HUES48 (cell line): ENCODE results near the gene SLC25A21.
"Not testable (repeated sequence)": the region's sequence is repeated elsewhere in the genome, so short reads cannot be mapped to it uniquely, and the experiment has no call there.

ENCODE experiments used
- H3K27ac ChIP-seq: one replicate; pipeline ENCODE4 v1.7.0; 2013; ENCODE audit warnings: low read depth, low read length, inconsistent platforms
- H3K27me3 ChIP-seq: 2 replicates; pipeline ENCODE4 v1.6.1; 2013; ENCODE audit warnings: mild to moderate bottlenecking, low read length; ENCODE audit not compliant: control insufficient read depth, insufficient read depth
- H3K36me3 ChIP-seq: 2 replicates; pipeline ENCODE4 v1.6.1; 2013; ENCODE audit warnings: low read length; ENCODE audit not compliant: control insufficient read depth, insufficient read depth
- H3K4me1 ChIP-seq: 2 replicates; pipeline ENCODE4 v1.6.1; 2013; ENCODE audit warnings: mild to moderate bottlenecking, low read length; ENCODE audit not compliant: control insufficient read depth, insufficient read depth
- H3K4me3 ChIP-seq: 2 replicates; pipeline ENCODE4 v1.5.1; 2013; ENCODE audit warnings: mild to moderate bottlenecking, low read depth, low read length
- H3K9ac ChIP-seq: 2 replicates; pipeline ENCODE4 v1.6.1; 2013; ENCODE audit warnings: mild to moderate bottlenecking, low read depth, low read length, moderate library complexity
- H3K9me3 ChIP-seq: 2 replicates; pipeline ENCODE4 v1.6.1; 2013; ENCODE audit warnings: low read length; ENCODE audit not compliant: control insufficient read depth, insufficient read depth

Gene SLC25A21

DNA sequence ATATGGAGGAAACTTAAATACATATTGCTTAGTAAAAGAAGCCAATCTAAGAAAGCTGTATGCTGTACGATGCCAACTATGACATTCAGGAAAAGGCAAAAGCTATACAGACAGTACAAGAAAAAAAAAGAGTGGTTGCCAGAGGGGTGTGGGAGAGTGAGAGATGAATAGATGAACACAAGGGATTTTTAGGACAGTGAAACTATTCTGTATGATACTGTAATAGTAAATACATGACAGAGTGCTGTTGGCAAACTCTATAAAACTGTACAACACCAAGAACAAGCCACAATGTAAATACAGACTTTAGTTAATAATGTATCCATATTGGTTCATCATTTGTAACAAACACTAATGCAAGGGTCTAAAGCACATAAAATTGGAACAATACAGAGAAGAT, 14.5 kb upstream of the SLC25A21 start:
- H3K9ac ChIP-seq: no peak overlapping the region
- no peaks in the 10 kb centered on the region for H3K36me3 ChIP-seq
- no peaks in the 10 kb centered on the region for H3K27me3 ChIP-seq
- no peak overlapping the region for H3K27ac ChIP-seq
- H3K9me3 ChIP-seq: no peaks in the 10 kb centered on the region
- no peaks in the 10 kb centered on the region for H3K4me1 ChIP-seq
- no peak overlapping the region for H3K4me3 ChIP-seq

DNA sequence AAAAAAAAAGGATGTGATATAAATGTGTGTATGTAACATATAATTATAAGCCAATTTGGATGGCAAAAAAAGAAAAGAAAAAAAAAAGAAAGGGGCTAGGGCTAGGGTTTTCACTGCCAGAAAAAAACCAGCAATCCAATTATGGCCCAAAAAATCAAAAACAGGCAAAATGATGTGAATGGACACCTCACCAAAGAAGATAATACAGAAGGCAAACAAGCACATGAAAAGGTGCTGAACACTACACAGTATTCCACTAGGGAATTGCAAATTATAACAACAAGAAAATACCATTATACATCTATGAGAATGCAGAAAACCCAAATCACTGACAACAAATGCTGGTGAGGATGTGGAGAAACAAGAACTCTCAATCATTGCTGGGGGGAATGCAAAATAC, 13.3 kb upstream of the SLC25A21 start:
- H3K36me3 ChIP-seq: no peaks in the 10 kb centered on the region
- no peaks in the 10 kb centered on the region for H3K27me3 ChIP-seq
- no peak overlapping the region for H3K27ac ChIP-seq
- no peaks in the 10 kb centered on the region for H3K9me3 ChIP-seq
- H3K4me3 ChIP-seq: no peak overlapping the region
- H3K9ac ChIP-seq: no peak overlapping the region
- H3K4me1 ChIP-seq: no peaks in the 10 kb centered on the region

DNA sequence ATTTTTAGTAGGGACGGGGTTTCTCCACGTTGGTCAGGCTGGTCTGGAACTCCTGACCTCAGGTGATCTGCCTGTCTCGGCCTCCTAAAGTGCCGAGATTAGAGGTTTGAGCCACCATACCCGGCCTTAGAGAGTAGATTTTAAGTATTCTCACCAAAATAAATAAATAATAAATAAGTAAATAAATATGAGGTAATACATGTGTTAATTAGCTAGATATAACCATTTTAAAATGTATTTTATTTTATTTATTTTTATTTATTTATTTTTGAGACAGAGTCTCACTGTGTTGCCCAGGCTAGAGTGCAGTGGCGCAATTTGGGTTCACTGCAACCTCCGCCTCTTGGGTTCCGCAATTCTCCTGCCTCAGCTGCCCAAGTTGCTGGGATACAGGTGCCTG, 12.1 kb upstream of the SLC25A21 start:
- H3K9me3 ChIP-seq, H3K27ac ChIP-seq, H3K4me1 ChIP-seq, H3K27me3 ChIP-seq, H3K36me3 ChIP-seq, H3K9ac ChIP-seq, H3K4me3 ChIP-seq: not testable (repeated sequence)

DNA sequence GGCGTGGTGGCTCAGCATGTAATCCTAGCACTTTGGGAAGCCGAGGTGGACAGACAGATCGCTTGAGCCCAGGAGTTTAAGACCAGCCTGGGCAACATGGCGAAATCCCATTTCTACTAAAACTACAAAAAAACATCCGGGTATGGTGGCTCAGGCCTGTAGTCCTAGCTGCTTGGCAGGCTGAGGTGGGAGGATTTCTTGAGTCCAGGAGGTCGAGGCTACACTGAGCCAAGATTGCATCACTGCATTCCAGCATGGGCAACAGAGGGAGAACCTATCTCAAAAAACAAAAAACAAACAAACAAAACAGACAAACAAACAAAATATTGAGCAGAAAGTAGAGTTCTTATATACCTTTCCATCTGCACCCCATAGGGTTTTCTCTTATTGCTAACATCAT, 9.0 kb upstream of the SLC25A21 start:
- Histone ChIP-seq H3K27ac (no peak overlapping the region), H3K9me3 (no peaks in the 10 kb centered on the region), H3K27me3 (no peaks in the 10 kb centered on the region), H3K4me1 (no peaks in the 10 kb centered on the region), H3K4me3 (no peak overlapping the region), H3K36me3 (no peaks in the 10 kb centered on the region), H3K9ac (no peak overlapping the region)

DNA sequence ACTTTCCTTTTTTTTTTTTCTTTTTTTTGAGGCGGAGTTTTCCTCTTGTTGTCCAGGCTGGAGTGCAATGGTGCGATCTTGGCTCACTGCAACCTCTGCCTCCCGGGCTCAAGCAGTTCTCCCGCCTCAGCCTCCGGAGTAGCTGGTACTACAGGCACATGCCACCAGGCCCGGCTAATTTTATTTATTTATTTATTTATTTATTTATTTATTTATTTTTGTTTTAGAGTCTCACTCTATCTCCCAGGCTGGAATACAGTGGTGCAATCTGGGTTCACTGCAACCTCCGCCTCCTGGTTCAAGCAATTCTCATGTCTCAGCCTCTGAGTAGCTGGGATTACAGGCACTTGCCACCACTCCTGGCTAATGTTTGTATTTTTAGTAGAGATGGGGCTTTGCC, 8.5 kb upstream of the SLC25A21 start:
- not testable (repeated sequence) for H3K9ac ChIP-seq, H3K36me3 ChIP-seq, H3K27ac ChIP-seq, H3K4me1 ChIP-seq, H3K27me3 ChIP-seq, H3K9me3 ChIP-seq, H3K4me3 ChIP-seq

DNA sequence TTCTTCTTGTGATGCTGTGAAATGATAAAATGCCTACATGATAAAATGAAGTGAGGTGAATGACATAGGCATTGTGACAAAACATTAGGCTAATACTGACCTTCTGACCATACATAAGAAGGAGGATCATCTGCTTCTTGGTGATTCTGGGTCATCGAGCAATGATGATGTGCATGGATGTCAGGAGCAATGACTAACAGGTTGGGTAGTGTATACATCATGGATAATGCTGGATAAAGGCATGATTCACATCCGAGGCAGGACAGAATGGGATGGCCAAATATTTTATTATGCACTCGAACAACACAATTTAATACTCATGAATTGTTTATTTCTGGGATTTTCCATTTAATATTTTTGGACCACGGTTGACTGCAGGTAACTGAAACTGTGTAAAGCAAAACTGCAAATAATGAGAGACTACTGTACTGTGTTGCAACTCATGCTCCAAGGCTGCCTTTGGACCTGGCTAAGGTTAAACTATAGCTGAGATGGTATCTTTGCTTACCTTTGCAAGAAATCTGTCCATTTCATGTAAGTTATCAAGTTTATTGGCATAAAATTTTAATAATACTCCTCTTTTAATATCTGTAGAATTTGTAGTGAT, 7.6 kb upstream of the SLC25A21 start:
- Histone ChIP-seq H3K9ac (no peak overlapping the region), H3K27ac (no peak overlapping the region)

DNA sequence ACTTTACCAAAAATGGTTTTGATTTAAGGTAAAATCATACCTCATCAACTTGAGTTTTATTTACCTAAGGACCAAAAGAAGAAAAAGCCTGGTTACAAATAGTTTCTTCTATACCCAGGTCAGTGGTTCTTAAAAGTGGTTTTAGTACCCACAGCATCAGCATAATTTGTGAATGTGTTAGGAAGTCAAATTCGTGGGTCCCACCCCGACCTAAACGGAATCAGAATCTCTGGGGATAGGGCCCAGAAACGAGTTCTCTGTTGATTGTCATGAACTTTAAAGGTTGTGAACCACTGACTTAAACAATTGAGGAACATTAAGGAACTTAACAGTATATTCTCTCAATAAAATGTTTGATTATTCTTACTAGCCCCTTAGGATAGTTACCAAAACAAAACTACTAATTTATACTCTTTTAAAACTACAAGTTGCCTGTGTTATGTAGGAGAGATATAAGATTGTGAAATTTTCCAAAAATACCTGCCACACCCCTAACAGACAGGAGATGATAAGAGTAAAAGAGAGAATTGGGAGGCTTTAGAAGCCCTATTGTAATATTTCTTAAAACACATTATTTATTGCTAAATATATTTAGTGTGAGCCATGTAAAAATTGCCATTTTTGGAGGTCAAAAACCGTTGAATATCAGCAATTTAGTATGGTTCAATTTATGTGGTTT, 669 bp upstream of the SLC25A21 start:
- H3K4me1 ChIP-seq: peaks cover 27% of the 10 kb centered on the region
- H3K36me3 ChIP-seq: no peaks in the 10 kb centered on the region
- peak overlapping the region; percentile 97 for H3K27ac ChIP-seq
- H3K9me3 ChIP-seq: no peaks in the 10 kb centered on the region
- H3K27me3 ChIP-seq: no peaks in the 10 kb centered on the region; the same call in 1 of the 2 replicates
- H3K4me3 ChIP-seq: peak overlapping the region; percentile 84
- H3K9ac ChIP-seq: peak overlapping the region; percentile 95

More for the DNA sequence above, 7.6 kb upstream of the SLC25A21 start:
- Histone ChIP-seq H3K9me3 (no peaks in the 10 kb centered on the region), H3K27me3 (no peaks in the 10 kb centered on the region), H3K4me1 (no peaks in the 10 kb centered on the region), H3K4me3 (no peak overlapping the region), H3K36me3 (no peaks in the 10 kb centered on the region)

DNA sequence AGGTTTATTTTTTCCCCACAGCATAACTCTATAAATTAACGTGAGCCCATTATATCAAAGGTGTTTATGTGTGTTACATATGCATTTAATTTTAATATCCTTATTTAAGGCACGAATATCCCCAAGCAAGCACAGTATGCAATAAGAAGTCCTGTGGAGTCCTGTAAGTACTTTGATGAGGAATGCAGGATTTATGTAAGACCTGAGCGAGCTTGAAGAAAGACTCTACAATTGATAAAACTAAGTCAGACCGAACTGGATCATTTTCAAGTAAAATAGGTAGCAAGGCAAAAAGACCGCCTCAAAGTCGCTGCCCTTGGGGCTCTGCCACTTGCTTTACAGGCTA, 755 bp downstream of the SLC25A21 start:
- H3K9ac ChIP-seq: peak overlapping the region; percentile 95
- H3K36me3 ChIP-seq: no peaks in the 10 kb centered on the region
- no peaks in the 10 kb centered on the region for H3K9me3 ChIP-seq
- peak overlapping the region; percentile 84 for H3K4me3 ChIP-seq
- no peaks in the 10 kb centered on the region; the same call in 1 of the 2 replicates for H3K27me3 ChIP-seq
- peaks cover 39% of the 10 kb centered on the region for H3K4me1 ChIP-seq
- peak overlapping the region; percentile 97 for H3K27ac ChIP-seq

DNA sequence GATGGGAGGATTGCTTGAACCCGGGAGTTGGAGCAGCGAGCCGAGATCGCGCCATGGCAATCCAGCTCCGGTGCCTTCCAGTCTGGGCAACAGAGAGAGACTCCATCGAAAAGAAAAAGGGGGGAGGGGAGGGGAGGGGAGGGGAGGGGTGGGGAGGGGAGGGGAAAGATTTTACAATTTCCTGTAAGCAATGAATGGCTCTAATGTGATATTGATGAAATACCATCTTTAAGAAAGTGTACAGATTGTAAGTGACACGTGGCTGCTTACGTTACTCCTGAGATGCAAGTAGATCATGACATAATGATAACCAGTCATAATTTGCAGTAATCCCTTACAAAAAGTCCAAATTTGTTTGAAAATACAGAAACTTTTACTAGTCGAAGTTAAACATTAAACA, 1.4 kb downstream of the SLC25A21 start:
- H3K4me1 ChIP-seq: peaks cover 39% of the 10 kb centered on the region
- peak overlapping the region; percentile 84 for H3K4me3 ChIP-seq
- no peaks in the 10 kb centered on the region; the same call in 1 of the 2 replicates for H3K27me3 ChIP-seq
- no peak overlapping the region for H3K27ac ChIP-seq
- H3K36me3 ChIP-seq: no peaks in the 10 kb centered on the region
- H3K9me3 ChIP-seq: no peaks in the 10 kb centered on the region
- no peak overlapping the region for H3K9ac ChIP-seq

DNA sequence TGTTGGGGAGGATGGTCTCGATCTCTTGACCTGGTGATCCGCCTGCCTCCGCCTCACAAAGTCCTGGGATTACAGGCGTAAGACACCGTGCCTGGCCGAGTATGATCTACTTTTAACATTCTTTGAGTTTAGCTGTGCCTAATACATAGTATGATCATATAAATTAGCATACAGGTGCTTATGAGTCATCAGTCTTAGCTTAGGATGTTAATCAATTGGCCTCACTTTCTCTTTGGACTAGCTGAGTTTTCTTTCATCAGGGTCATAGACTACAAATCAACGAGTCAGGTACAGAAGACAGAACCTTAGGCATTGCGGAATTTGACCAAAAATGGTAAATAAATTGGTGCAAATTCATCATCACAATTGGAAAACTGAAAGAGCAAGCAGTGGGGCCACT, 2.2 kb downstream of the SLC25A21 start:
- H3K9me3 ChIP-seq: no peaks in the 10 kb centered on the region
- H3K4me1 ChIP-seq: peaks cover 46% of the 10 kb centered on the region
- no peak overlapping the region for H3K4me3 ChIP-seq
- no peaks in the 10 kb centered on the region for H3K36me3 ChIP-seq
- H3K9ac ChIP-seq: no peak overlapping the region
- no peak overlapping the region for H3K27ac ChIP-seq
- H3K27me3 ChIP-seq: no peaks in the 10 kb centered on the region; the same call in 1 of the 2 replicates

DNA sequence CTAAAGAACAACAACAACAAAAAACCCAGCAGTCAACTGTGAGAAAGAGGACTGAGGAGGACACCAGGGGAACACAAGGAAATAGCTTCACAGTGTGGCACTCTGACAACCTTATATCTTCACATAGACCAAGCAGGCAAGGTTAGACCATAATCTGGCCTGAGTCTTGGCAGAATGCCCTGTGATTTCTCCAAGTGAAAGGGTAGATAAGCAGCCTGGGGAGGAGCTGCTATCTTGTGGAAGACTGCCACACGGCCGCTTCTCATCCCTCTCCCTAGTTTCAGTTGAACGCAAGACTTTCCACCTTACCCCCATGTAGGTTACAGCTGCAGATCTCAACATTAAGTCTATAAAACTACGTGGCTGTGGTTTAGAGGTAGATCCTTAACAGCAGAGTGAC, 3.7 kb downstream of the SLC25A21 start:
- no peak overlapping the region for H3K9ac ChIP-seq
- no peaks in the 10 kb centered on the region for H3K9me3 ChIP-seq
- H3K27ac ChIP-seq: peak overlapping the region; percentile 81

More for the DNA sequence above, 3.7 kb downstream of the SLC25A21 start:
- Histone ChIP-seq H3K36me3 (no peaks in the 10 kb centered on the region), H3K4me1 (peaks cover 46% of the 10 kb centered on the region), H3K4me3 (no peak overlapping the region), H3K27me3 (no peaks in the 10 kb centered on the region; the same call in 1 of the 2 replicates)
